GM19035 (cell line): ENCODE results near the gene ASB6.

Experiments used
- ATAC-seq: cut with Tn5 transposase; IDR thresholded peaks from one replicate; pipeline ENCODE4 v1.9.1; 2021; ENCODE audit not compliant: unreplicated experiment

ASB6 gene

GRCh38 chr9:129586685-129587084, 55.3 kb downstream of the ASB6 start:
- no peak for ATAC-seq

- no peak for ATAC-seq
These were observed 55.7 kb downstream of the ASB6 start for GRCh38 chr9:129586245-129586644.

- no peak for ATAC-seq
These were observed 56.6 kb downstream of the ASB6 start for GRCh38 chr9:129585352-129585751.
